Midbrain (tissue), 1 donor: ENCODE measurements around the gene CA10.

Source experiments
- DNase-seq: peaks from one replicate; lab custom pipeline; 2025; lab: John Stamatoyannopoulos, UW

CA10 gene

GRCh38 chr17:51646539-51646938 is 512.0 kb downstream of the CA10 start:
- no peak for DNase-seq

GRCh38 chr17:51645056-51645455 is 513.5 kb downstream of the CA10 start:
- no peak for DNase-seq

- no peak for DNase-seq
Measured at GRCh38 chr17:51643702-51644490, 514.6 kb downstream of the CA10 start.

- DNase-seq, result no peak
Measured at GRCh38 chr17:51642029-51642428, 516.5 kb downstream of the CA10 start.

GRCh38 chr17:51640108-51640622 is 518.3 kb downstream of the CA10 start:
- DNase-seq, result no peak

- no peak for DNase-seq
Measured at GRCh38 chr17:51638971-51639370, 519.5 kb downstream of the CA10 start.

- DNase-seq, result no peak
Measured at GRCh38 chr17:51636291-51636690, 522.2 kb downstream of the CA10 start.

GRCh38 chr17:51630101-51630671 is 528.3 kb downstream of the CA10 start:
- no peak for DNase-seq

DNA sequence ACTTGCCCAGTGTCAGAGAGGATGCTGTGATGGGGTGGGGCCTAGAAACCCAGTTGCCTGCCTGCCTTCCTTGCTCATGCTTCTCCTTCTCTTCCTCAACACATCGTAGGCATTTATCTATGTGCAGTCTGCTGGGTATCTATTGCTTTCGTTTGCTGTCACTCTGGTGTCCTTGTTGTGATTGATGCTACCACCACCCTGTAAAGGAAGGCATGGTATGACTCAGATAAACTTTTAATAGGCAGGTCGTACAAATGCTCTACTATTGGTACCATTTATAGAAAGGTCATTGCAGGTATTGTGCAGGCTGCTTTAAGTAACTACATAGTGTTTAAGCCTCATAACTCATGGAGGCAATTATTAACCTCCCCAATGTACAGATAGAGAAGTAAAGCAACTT is 529.3 kb downstream of the CA10 start:
- no peak for DNase-seq

DNA sequence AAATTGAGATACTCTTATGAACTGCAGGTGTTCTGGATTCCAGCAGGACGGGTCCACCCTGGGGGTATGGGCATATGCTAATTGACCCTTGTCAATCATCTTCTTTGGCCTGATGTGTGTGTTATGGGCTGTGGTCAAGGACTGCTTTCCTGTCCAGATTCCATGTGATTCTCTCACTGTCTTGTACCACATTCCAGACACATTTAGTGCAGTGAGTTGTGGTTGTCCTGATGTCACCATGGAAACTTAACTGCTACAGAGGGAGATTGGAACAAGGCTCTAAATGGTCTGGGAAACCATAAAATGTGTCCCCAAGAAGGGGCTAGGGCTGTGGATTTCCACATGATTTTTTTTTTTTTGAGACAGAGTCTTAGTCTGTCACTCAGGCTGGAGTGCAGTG is 530.7 kb downstream of the CA10 start:
- no peak for DNase-seq

- DNase-seq, result no peak
Measured at GRCh38 chr17:51618476-51618875, 540.0 kb downstream of the CA10 start.

DNA sequence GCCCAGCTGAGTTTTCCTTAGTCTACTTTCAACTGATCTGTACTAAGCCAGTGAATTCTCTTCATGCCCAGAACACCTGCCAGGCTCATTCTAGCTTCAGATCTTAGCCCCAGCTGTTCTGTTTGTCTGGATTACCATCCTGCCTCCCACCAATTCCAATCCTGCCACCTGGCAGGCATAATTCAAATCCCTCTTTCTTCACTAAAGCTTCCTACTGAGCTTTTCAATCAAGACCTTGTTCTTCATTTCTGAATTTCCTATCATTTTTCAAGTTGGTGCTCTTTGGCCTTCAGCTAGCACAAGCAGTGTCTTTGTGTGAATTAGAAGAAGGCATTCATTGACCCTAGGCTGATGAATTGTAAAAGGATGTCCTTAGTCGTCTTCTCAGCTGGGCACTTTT is 540.5 kb downstream of the CA10 start:
- no peak for DNase-seq

GRCh38 chr17:51613255-51613654 is 545.3 kb downstream of the CA10 start:
- DNase-seq, result no peak

DNA sequence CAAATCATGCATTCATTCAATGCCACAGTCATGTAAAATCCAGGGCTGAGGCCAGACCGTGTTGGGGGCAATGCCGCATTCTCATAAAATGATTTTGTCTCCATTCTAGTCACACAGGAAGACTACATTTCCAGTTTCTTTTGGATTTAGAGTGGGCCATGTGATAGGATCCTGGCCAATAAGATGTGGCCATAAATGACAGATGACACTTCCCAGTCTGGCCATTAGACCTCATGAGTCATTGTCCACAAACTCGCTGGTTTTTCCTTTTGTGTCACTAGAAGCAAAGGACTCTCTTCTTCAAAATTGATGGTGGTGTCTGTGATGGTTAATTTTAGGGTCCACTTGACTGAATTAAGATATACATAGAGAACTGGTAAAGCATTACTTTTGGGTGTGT is 545.8 kb downstream of the CA10 start:
- DNase-seq, result no peak

DNA sequence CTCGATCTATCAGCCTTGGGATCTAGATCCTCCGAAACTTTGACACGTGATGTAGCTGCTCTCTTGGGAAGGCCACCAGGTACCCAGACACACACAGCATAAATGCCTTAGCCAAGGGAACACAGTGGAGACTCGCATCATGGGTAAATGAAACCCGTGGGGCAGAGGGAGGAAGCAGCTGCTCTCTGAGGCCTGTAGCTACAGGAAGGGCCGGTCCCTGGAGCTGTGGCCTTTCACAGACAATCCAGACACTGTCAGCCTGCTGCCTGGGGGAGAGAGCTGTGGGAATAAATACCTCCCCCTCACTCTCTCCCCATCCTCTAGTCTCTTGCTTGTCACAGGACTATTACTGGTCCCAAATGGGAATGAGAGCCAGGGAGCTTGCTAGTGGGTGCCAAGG is 546.9 kb downstream of the CA10 start:
- DNase-seq, result no peak

DNA sequence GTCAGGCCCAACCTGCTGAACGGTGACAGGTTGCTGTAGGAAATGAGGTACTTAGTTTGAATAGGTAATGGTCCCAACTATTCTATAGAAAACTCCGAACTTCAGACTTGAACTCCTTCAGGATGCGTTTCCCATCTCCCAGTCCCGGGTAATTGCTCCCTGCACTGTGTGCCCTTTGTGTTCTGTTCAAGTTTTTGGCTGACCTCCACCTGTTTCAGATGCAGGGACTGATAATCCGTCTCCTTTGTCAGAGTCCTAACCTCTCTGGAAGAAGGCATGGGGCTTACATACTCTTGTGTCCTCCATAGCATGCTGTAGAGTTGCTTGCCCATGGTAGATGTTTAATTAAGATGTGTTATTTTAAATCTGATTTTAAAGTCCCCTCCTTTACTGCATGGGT is 547.7 kb downstream of the CA10 start:
- no peak for DNase-seq

GRCh38 chr17:51610155-51610554 is 548.4 kb downstream of the CA10 start:
- no peak for DNase-seq

- no peak for DNase-seq
Measured at GRCh38 chr17:51608251-51608933, 550.1 kb downstream of the CA10 start.

GRCh38 chr17:51607512-51607911 is 551.0 kb downstream of the CA10 start:
- DNase-seq, result no peak

GRCh38 chr17:51604299-51605020 is 554.1 kb downstream of the CA10 start:
- DNase-seq, result no peak

DNA sequence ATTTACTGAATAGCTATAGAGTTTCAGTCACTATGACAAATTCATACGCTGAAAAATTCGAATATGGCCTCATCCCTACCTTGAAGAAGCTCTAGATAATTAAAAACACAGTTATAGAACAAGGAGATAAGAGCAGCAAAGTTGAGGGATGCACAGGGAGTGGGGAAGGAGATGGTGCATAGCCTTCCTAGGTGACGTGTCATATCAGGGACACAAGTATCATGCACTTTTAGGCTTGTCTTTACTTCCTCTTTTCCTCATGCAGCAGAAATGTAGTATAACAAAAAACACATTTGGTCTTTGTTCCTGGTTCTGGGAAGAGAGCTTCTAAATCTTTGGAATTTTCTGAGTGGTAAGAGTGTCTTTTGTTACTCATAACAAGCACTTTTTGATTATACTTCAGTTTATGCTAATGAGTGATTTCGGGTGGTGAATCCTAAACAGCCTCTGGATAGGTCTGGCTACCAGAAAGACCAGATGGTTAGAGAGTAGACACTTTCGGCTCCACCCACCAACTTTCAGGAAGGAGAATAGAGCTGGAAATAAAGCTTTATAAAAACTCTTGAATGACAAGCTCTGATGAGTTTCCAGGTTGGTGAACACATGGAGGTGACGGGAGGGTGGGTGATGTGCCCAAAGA is 556.8 kb downstream of the CA10 start:
- no peak for DNase-seq

DNA sequence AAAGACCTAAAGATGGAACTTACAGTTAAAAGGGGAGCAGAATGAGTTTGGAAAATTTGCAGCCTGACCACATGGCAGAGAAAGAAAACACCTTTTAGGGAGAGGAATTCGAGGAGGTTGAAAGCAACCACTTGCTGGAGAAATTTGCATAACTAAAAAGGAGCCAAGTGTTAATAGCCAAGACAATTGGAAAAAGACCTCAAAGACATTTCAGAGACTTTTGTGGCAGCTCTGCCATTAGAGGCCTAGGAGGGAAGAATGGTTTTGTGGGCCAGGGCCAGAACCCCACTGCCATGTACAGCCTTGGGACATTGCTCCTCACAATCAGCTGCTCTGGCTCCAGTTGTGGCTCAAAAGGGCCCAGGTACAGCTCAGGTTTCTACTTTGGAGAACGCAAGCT is 559.7 kb downstream of the CA10 start:
- no peak for DNase-seq
